HG03066 (cell line): ENCODE results near the gene CCT8.
A peak's percentile ranks its signal among the peaks of the same experiment; 100 is the strongest.
"Not testable (repeated sequence)": the region's sequence is repeated elsewhere in the genome, so short reads cannot be mapped to it uniquely, and the experiment has no call there.

Source experiments
- ATAC-seq: cut with Tn5 transposase; IDR thresholded peaks from one replicate; pipeline ENCODE4 v1.9.1; 2021; ENCODE audit warnings: low read depth; ENCODE audit not compliant: unreplicated experiment

Gene CCT8

DNA sequence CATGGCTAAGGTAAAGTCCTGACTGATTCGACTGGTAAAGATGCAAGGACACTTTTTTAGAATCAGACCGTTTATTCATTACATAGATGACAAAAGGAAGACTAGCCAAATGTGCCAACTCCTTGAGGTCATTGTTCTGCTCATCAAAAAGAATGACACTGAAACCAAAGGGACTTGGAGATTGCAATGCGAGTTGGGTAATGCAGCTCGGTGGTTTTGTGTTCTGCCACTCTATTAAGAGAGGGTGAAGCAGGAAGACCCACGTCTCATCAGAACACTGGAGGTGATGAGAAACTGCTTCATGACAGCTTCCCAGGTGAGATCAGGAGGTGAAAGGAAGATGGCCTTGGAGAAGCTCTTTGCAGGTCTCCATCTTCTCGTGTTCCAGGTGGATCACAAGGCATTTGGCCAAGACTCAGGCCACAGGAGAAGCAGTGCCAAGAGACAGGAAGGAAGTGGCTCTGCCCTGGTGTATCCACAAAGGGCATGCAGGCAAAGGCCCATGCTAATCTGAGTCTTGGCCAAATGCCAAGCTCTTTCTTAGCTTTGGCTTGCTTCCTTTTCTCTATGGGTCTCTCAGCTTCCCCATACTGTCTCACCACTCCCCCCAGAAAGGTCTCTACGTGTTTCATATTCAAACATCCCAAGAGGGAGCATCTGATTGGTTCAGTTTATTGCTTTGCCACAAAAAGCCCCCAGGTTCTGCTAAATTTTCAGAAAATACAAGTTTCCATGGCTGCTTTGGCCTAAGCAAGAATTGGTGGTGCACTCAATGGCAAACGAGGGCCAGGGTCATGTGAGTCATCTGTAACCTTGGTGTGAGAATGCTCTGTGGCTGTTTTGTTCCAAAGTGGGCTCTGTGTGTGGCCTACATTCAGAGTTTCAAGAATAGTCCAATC is 5.7 kb upstream of the CCT8 start:
- ATAC-seq: peak; percentile 46

DNA sequence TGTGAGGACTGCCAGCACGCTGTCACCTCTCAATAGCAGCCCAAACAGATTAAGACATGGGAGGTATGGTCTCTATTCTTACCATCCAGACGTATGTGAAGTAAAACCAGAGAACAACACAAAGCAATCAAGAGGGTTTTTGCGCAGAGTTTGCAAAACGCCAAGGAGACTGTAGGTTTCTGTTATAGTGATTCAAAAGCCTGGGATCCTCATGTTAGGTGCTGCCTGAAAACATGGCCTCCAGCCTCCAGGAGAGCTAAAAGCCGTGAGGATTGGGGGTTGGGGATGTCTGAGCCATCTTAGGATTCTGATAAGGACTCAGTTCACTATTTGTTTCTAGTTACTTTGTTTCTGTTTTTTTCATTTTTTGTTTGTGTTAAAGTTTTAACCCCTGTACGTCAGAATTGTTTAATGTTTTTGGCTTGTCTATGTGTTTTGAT is 4.2 kb upstream of the CCT8 start:
- ATAC-seq: no peak

DNA sequence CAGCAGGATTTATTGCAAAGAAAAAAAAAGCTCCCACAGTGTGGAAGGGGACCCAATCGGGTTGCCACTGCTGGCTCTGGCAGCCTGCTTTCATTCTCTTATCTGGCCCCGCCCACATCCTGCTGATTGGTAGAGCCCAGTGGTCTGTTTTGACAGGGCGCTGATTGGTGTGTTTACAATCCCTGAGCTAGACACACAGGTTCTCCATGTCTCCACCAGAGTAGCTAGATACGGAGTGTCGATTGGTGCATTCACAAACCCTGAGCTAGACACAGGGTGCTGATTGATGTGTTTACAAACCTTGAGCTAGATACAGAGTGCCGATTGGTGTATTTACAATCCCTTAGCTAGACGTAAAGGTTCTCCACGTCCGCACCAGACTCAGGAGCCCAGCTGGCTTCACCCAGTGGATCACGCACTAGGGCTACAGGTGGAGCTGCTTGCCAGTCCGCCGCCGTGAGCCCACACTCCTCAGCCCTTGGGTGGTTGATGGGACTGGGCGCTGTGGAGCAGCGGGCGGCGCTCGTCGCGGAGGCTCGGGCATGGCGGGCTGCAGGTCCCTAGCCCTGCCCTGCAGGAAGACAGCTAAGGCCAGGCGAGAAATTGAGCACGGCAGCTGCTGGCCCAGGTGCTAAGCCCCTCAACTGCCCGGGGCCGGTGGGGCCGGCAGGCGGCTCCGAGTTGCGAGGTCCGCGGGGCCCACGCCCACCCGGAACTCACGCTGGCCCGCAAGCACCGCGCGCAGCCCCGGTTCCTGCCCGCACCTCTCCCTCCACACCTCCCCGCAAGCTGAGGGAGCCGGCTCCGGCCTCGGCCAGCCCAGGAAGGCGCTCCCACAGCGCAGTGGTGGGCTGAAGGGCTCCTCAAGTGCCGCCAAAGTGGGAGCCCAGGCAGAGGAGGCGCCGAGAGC is 3.5 kb upstream of the CCT8 start:
- ATAC-seq: not testable (repeated sequence)

DNA sequence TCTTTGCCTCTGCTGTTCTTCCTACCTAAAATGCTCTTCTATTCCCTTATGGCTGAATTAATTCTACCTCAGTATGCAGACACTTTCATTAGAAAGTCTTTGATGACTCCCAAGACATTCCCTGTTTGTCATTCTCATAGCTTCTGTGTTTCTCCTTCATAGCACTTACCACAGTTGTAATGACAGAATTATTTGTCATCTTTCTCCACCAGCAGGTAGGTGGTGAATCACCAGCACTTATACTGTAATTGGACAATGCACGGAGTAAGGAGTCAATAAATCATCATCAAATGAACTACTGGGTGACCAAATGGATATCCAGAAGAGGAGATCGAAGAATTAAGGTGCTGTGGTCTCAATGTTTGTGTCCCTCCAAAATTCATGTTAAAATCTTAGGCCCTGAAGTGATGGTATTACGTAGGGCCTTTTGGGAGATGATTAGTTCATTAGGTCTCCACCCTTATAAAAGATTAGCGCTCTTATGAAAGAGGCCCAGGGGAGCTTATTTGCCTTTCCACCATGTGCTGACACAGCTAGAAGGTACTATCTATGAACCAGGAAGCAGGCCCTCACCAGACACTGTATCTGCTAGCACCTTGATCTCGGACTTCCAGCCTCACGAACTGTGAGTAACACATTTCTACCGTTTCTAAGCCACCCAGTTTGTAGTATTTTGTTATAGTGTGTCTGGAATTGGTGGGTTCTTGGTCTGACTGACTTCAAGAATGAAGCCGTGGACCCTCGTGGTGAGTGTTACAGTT is 2.4 kb upstream of the CCT8 start:
- ATAC-seq: no peak

DNA sequence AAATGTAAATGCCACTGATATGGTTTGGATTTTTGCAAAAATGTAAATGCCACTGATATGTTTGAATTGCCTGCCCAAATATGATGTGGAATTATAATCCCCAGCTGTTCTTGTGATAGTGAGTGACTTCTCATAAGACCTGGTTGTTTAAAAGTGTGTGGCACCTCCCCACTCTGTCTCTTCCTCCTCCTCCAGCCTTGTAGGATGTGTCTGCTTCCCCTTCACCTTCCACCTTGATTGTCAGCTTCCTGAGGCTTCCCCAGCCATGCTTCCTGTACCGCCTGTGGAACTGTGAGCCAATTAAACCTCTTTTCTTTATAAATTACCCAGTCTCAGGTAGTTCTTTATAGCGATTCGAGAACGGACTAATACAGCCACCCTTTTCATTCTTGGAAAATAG is 1.3 kb upstream of the CCT8 start:
- no peak for ATAC-seq

DNA sequence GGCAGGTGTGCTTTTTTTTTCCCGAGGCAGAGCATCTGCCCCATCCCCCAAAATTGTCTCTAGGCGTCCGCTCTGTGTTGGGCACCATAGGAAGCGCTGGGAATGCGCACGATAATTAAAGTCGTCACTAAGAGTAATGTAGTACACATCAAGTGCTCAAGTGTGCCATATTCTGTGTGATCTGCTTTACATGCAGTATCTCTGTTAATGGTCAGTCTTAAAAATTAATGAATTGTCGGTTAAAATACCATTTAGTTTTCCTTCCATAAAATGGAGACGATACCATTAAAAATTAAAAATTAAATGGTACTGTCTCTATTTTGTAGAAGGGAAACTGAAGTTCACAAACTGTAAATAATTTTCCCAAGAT is 544 bp upstream of the CCT8 start:
- ATAC-seq: peak; percentile 5

DNA sequence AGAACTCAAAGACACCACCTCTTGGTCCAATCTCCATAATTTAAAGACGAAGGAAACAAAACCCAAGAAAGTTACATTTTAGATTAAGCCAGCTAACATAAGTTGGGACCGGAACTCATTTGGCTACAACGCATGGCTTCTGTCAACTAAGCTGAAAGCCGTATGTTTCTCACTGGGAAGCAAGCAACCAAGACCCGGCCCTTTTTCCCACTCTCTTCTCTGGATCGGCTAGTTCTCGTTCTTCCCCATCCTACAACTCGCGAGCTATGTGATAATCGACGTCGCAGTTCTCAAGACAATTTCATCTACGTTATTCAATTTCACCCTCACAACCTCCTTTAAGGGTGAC is 601 bp downstream of the CCT8 start:
- peak; percentile 4 for ATAC-seq

DNA sequence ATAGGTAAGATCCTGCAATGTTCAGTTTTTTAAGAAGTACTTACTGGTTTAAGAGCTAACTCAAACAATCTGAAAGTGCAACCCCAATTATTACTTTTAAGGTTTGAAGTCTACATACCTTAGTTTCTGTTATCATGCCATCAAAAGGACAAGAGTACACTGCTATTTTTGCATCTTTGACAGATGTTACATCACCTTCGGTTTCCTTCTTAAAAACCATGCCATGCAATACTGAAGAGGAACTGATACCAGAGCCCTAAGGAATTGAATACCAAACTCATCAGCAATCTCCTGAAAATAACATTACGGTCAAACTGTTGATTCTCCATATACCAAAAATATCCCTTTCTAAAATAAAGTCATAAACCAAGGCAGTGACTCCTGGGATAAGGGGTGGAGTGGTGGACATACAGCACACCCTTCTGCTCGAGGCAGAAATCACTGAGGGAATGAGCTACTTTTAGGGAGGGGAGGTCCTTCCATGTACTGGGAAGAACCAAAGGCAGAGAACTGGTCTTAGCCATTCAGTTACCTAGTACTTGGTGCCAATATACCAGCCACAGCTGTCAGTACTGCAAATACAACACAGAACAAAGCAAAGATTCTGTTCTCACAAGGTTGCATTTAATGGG is 8.5 kb downstream of the CCT8 start:
- peak; percentile 98 for ATAC-seq

DNA sequence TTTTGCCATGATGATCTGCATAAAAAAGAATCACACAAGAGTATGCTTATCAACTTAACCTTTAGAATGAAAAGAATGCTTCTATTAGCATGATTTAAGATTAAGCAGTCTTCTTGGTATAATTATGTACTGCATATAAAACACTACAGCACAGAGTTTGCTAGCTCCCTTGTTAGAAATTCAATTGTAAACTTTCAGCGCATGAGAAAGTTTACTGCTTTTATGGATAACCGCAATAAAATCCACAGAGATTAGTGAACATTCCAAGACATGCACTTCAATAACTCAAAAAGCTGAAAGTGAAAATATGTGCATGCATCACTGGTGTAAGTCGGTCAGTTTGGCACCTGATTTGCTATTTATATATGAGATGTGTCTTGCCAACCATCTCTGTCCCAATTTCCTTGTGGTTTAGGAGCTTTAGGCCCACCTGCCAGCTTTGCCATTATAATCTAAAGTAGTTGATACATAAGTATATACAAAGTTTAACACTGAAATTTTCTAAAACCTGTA is 16.9 kb downstream of the CCT8 start:
- no peak for ATAC-seq

DNA sequence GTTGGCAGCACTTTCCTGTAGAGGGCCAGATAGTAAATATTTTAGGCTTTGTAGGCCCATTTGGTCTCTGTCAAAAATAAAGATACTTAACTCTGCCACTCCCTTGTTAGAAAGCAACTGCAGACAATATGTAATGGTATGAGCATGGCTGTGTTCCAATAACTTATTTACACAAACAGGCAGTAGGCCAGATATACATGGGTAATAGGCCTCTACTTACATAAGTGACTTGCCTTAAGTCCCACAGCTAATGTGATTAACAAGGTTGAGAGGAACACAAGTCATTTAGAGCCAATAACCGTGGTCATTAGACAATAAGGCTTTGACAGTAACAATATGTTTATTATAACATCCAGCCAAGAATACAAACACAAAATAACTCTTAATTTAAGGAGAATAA is 17.4 kb downstream of the CCT8 start:
- no peak for ATAC-seq

DNA sequence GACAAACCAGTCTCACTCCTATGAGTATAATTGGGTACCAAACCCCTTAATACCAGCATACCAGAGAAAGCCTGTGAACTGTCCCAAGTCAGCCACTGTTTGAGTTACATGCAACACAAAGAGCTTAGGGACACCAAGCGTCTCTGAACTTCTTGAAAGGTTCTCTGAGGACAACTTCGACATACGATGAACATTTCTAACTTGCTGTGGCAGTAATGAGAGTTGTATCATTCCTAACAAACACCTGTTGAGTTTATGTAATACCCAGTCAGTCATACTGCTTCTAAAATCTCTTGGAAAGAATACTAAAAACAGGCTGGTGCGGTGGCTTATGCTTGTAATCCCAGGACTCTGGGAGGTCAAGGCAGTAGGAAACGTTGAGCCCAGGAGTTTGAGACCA is 18.4 kb downstream of the CCT8 start:
- no peak for ATAC-seq

DNA sequence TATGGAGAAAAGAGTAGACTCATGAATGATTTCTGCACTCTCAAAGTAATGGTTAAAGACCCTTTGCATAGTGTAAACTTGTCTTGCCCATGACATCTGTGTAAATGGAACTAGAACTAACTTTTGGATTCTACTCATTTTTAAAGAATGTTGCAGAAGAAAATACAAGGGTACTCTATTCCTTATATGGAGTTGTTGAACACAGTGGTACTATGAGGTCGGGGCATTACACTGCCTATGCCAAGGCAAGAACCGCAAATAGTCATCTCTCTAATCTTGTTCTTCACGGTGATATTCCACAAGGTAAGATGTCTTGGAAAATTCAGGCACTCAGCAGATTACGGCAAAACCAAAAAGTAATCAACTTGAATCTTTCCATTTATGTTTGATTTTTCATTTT is 19.8 kb downstream of the CCT8 start:
- ATAC-seq: no peak

DNA sequence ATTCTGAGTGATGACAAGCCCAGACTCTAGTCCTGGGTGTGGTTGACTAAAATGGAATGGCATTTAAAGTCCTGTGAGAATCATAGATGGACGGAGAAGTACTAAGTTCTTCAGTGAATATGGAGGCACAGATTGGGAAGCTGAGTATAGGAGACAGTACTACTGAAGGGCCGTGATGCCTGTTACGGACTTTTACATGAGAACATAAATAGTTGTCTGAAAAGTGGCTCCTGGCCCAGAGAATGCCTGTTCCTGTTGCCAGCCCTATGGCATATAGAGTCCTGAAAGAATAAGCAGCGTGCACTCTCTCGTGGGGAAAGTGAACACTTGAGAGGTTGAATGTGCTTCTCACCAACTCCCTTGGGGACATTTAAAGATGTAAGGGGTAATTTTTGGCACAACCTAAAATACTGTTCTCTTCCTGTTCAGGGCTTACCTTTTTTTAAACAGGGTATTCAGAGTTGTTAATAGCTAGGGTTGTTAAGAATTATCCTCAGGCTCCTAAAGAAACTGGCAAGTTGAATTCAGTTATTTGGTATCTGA is 20.4 kb downstream of the CCT8 start:
- no peak for ATAC-seq

DNA sequence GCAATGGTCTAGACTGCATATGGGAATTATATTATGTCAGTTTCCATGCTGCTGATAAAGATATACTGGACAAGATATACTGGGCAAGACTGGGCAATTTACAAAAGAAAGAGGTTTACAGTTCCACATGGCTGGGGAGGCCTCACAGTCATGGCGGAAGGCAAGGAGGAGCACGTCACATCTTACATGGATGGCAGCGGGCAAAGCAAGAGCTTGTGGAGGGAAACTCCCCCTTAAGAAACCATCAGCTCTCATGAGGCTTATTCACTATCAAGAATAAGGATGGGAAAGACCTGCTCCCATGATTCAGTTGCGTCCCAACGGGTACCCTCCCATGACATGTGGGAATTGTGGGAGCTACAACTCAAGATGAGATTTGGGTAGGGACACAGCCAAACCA is 21.2 kb downstream of the CCT8 start:
- ATAC-seq: no peak

DNA sequence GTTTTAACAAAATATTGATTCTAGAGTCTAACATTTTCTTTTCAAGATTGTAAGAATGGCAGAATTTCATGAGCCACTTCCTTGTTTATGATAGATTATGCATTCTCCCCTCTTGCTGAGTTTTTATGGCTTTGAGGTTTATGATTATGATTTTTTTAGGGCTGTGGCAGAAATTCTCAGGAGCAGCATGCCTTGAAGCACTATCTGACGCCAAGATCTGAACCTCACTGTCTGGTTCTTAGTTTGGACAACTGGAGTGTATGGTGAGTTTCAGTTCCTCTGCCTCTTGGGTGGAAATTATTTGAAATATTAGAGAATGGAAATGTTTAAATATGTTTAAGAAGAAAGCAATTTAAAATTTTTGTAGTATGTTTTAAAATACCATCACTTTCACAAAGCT is 38.8 kb downstream of the CCT8 start:
- ATAC-seq: no peak

DNA sequence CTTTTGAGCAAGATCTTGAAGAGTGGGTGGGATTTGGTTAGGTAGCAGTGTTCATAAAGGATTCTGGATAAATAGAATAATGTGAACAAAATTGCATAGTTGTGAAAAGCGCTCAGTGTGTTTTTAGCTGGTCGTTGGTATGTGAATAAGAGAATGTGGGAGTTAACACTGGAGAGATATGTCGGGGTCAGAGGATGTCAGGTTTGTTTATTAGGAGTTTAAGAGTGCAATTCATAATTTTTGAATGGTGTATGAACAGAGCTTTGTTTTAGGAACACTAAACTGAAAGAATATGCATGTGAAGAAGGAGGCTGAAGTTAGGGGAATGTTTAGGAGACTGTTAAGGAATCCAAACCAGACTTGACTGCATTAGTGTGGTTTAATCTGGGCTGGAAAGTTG is 39.6 kb downstream of the CCT8 start:
- ATAC-seq: no peak

DNA sequence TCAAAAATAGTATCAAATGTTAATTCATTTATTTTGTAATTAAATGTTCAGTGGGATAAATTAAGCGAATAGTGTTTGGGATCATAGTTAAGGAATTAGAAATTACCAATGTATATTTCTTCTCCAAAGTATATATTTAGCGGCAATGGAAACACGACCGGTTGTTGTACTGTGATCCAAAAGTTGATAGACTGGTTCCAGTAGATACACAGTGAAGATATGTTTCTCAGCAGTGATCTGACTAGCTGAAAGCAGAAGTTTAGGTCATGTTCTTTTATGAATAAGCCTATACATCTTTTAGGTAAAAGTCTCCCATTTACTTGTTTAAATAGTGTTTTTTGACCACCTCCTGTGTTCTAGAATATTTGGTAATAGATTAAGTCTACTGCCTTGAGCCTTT is 40.1 kb downstream of the CCT8 start:
- no peak for ATAC-seq

DNA sequence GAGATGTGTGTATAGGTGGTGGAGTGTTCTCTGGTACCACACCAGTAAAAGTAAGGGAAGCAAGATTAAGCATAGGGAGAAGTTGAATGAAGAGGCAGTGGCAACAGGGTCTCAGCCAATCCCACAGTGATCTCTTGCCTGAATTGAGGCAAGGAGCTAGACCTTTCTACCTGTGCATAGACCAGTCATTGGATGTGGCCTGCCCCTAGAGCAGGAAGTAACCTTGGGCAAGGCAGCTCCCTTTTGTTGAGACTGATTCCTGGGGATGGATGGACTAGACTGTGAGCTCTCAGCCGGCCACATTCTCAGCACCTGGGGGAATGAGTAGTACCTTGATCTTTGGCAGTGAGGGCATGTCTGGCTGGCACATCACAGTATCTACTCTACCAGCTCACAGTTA is 42.5 kb downstream of the CCT8 start:
- ATAC-seq: no peak

DNA sequence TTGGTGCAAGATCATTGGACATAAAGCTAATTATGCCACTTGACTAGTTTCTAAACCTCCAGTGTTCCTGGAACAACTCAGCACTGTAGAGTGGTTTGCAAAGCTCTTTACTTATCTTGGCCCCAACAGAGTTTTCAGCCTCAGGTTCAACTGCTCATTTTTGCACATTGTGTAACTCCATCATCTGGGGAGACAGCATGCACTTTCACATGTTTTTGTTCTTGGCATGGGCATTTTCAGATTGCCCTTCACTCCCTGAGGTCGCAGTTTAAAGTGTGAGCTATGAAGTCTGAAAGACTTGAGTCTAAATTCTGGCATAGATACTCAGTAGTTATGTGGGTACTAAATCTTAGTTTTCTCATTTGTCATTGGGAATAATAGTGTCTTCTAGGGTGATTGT is 43.9 kb downstream of the CCT8 start:
- ATAC-seq: no peak

DNA sequence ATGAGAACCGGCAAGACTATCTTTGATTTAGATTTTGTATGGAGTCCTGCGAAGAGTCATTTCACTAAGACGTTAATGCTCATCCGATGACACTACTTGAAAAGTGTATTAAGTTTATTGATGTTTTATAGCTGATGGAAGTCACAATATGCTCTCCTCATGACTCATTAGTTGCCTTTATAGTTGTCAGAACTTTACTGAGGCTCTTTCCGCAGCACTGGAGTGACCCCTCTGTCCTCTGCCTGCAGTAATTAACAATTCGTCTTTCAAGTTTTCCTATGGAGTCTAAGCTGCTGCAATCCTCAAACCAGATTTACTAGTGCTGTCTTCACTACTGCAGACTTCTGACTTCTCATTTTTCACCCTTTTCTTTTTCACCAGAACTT is 48.1 kb downstream of the CCT8 start:
- no peak for ATAC-seq
